OCI-LY1 (cell line): ENCODE data around the gene CFAP58.

Experiments
- EZH2 ChIP-seq: fragments of 200-600 bp; sonication (generic), shearing (Covaris generic); IDR thresholded peaks from 2 replicates; pipeline ENCODE4 v1.8.0; 2017; ENCODE audit warnings: borderline replicate concordance, mixed run types, mild to moderate bottlenecking, antibody characterized with exemption, low read length, moderate library complexity, mixed read lengths
- TF ChIP-seq, protein P1 (sequence below): fragments of 200-600 bp; sonication (generic), shearing (Covaris generic); IDR thresholded peaks from 2 replicates; pipeline ENCODE4 v1.5.1; 2017; ENCODE audit warnings: mild to moderate bottlenecking, antibody characterized with exemption, low read length, moderate library complexity, mixed read lengths

DNA sequence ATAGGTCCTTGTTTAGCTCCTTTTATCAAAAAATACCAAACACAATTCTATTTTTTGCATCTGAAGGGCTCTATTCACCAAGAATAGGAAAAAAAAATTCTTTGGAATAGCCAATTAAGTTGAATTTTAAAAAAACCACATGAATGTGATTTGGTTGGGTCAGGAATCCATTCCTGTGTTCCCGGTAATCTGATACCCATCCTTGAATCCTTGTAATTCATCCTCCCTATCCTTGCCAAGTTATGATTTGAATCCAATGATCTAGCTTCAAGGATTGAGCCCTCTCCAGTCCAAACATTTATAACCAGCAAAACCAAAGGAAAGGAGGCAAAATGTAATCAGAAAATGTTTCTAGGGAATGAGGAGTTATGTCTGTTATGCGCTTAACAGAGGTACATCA lies 86.6 kb downstream of the CFAP58 start:
- TF ChIP-seq, protein P1, sequence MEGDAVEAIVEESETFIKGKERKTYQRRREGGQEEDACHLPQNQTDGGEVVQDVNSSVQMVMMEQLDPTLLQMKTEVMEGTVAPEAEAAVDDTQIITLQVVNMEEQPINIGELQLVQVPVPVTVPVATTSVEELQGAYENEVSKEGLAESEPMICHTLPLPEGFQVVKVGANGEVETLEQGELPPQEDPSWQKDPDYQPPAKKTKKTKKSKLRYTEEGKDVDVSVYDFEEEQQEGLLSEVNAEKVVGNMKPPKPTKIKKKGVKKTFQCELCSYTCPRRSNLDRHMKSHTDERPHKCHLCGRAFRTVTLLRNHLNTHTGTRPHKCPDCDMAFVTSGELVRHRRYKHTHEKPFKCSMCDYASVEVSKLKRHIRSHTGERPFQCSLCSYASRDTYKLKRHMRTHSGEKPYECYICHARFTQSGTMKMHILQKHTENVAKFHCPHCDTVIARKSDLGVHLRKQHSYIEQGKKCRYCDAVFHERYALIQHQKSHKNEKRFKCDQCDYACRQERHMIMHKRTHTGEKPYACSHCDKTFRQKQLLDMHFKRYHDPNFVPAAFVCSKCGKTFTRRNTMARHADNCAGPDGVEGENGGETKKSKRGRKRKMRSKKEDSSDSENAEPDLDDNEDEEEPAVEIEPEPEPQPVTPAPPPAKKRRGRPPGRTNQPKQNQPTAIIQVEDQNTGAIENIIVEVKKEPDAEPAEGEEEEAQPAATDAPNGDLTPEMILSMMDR = no peak
- no peak for TF ChIP-seq EZH2
